ENCODE data around the gene TUFT1.

- TF ChIP-seq CTCF (IDR thresholded peaks at IDR 0.05) (no peak), EP300 (IDR thresholded peaks at IDR 0.05) (no peak), POLR2A (IDR thresholded peaks at IDR 0.05) (no peak), POLR2AphosphoS5 (IDR thresholded peaks at IDR 0.05) (no peak)
Measured at GRCh38 chr1:151541752-151542151, 1.6 kb downstream of the TUFT1 start.

All from stomach (tissue), 4 donors.